ENCODE measurements around the gene HIRA. TPM values are rescaled to one million over a fixed set of nuclear protein-coding genes. Genes with fewer than 3 reads are reported as not detected.
"Not testable (repeated sequence)": the region's sequence is repeated elsewhere in the genome, so short reads cannot be mapped to it uniquely, and the experiment has no call there.

HIRA gene
- total RNA-seq, 2 donors from 2014 or later = 15.3 to 21.8 TPM

GRCh38 chr22:19448739-19449421, 17.3 kb upstream of the HIRA start:
- H3K27ac ChIP-seq = peak overlapping the region in 1 of 2 donors; percentile 94
- H3K4me3 ChIP-seq = peak overlapping the region in 1 of 2 donors; percentile 71
- intact Hi-C loops (cut with DNase I) = loop anchor here (10.0 kb wide), 1 partner anchor 154 kb away; the partner anchor contains the start of gene CLTCL1
- no peaks in the 10 kb centered on the region for H3K36me3 ChIP-seq
- no peak for DNase-seq (ENCODE audit: low spot score)
- H3K9me3 ChIP-seq = no peaks in the 10 kb centered on the region
- TF ChIP-seq POLR2AphosphoS5 (IDR thresholded peaks at IDR 0.05) = no peak
- no peak for TF ChIP-seq POLR2A (IDR thresholded peaks at IDR 0.05)
- TF ChIP-seq, protein P1, sequence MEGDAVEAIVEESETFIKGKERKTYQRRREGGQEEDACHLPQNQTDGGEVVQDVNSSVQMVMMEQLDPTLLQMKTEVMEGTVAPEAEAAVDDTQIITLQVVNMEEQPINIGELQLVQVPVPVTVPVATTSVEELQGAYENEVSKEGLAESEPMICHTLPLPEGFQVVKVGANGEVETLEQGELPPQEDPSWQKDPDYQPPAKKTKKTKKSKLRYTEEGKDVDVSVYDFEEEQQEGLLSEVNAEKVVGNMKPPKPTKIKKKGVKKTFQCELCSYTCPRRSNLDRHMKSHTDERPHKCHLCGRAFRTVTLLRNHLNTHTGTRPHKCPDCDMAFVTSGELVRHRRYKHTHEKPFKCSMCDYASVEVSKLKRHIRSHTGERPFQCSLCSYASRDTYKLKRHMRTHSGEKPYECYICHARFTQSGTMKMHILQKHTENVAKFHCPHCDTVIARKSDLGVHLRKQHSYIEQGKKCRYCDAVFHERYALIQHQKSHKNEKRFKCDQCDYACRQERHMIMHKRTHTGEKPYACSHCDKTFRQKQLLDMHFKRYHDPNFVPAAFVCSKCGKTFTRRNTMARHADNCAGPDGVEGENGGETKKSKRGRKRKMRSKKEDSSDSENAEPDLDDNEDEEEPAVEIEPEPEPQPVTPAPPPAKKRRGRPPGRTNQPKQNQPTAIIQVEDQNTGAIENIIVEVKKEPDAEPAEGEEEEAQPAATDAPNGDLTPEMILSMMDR (IDR thresholded peaks at IDR 0.05) = no peak
- WGBS = 69% methylated on average over 5 of the region's 5 CpGs
- peaks cover 3% of the 10 kb centered on the region for H3K4me1 ChIP-seq (replicated peaks)
- H3K27me3 ChIP-seq (replicated peaks; ENCODE audit: insufficient read depth) = no peaks in the 10 kb centered on the region

GRCh38 chr22:19448076-19448607, 16.6 kb upstream of the HIRA start:
- TF ChIP-seq POLR2AphosphoS5 (IDR thresholded peaks at IDR 0.05) (no peak), POLR2A (IDR thresholded peaks at IDR 0.05) (no peak)
- TF ChIP-seq, protein P1 (IDR thresholded peaks at IDR 0.05) = no peak
- H3K4me1 ChIP-seq (replicated peaks) = peaks cover 3% of the 10 kb centered on the region
- intact Hi-C loops (cut with DNase I) = loop anchor here (10.0 kb wide), 1 partner anchor 153 kb away; the partner anchor contains the start of gene CLTCL1

GRCh38 chr22:19447330-19448075, 16.0 kb upstream of the HIRA start, which contains the start of gene C22orf39:
Gene C22orf39 (minus strand): TSS chr22:19447711. CDS start chr22:19447688, 23 bp downstream.
- Histone ChIP-seq H3K4me1 (replicated peaks) (peaks cover 3% of the 10 kb centered on the region), H3K27me3 (replicated peaks; ENCODE audit: insufficient read depth) (no peaks in the 10 kb centered on the region), H3K36me3 (no peaks in the 10 kb centered on the region), H3K27ac (peak within 1 kb of the TSS; percentile 93 to 94), H3K9me3 (no peaks in the 10 kb centered on the region), H3K4me3 (peak within 1 kb of the TSS; percentile 71 to 91)
- WGBS = under 1% methylated on average over 77 of the region's 92 CpGs
- intact Hi-C loops (cut with DNase I) = loop anchor here (10.0 kb wide), 1 partner anchor 153 kb away; the partner anchor contains the start of gene CLTCL1
- TF ChIP-seq POLR2AphosphoS5 (IDR thresholded peaks at IDR 0.05) = peak; percentile 92
- peak; percentile 76 for TF ChIP-seq POLR2A (IDR thresholded peaks at IDR 0.05)
- TF ChIP-seq, protein P1 (IDR thresholded peaks at IDR 0.05) = no peak
- peak; percentile 93 for DNase-seq (ENCODE audit: low spot score)

More at GRCh38 chr22:19448076-19448607, 16.6 kb upstream of the HIRA start:
- Histone ChIP-seq H3K27me3 (replicated peaks; ENCODE audit: insufficient read depth) (no peaks in the 10 kb centered on the region), H3K27ac (peak overlapping the region; percentile 93 to 94), H3K9me3 (no peaks in the 10 kb centered on the region), H3K4me3 (peak overlapping the region; percentile 71 to 91), H3K36me3 (no peaks in the 10 kb centered on the region)
- WGBS = 9% methylated on average over 14 of the region's 14 CpGs
- peak; percentile 10 for DNase-seq (ENCODE audit: low spot score)

DNA sequence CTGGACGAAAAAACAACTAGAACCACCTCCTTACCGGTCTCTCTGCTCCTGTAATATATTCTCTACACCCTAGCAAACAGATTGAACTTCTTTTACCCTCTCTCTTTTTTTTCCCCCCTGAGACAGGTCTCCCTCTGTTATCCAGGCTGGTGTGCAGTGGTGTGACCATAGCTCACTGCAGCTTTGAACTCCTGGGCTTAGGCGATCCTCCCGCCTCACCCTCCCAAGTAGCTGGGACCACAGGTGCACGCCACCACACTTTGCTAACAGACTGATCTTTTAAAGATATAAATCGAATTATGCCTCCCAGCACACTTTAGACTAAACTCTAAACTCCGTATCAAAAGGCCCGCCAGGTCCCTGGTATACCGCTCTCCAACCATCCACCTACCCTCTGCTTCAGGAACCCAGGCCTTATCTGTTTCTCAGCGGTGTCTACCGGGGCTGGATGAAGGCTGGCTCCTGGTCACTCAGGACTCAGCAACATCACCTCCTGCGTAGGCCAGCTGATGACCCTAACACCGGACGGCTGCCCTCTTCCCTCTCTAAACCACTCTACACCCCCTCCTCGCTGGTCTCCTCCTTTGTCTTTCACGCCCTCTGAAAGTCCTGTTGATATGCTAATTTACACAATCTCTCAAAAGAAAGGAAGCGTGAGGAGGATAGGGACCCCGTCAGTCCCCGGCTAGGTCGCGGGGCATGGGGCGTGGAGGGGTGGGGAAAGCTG, 15.2 kb upstream of the HIRA start:
- DNase-seq (ENCODE audit: low spot score) = no peak
- no peaks in the 10 kb centered on the region for H3K9me3 ChIP-seq
- intact Hi-C loops (cut with DNase I) = loop anchor here (10.0 kb wide), 1 partner anchor 152 kb away; the partner anchor contains the start of gene CLTCL1
- H3K36me3 ChIP-seq = no peaks in the 10 kb centered on the region
- peak overlapping the region; percentile 93 to 94 for H3K27ac ChIP-seq
- WGBS = 20% methylated on average over 22 of the region's 22 CpGs
- TF ChIP-seq POLR2AphosphoS5 (IDR thresholded peaks at IDR 0.05) (no peak), POLR2A (IDR thresholded peaks at IDR 0.05) (no peak)
- TF ChIP-seq, protein P1 (IDR thresholded peaks at IDR 0.05) = no peak
- H3K4me3 ChIP-seq = peak overlapping the region; percentile 71 to 91
- H3K27me3 ChIP-seq (replicated peaks; ENCODE audit: insufficient read depth) = no peaks in the 10 kb centered on the region
- H3K4me1 ChIP-seq (replicated peaks) = peaks cover 3% of the 10 kb centered on the region

- not testable (repeated sequence) for H3K36me3 ChIP-seq; H3K4me3 ChIP-seq; H3K27ac ChIP-seq; H3K27me3 ChIP-seq (replicated peaks; ENCODE audit: insufficient read depth); DNase-seq (ENCODE audit: low spot score); H3K4me1 ChIP-seq (replicated peaks); H3K9me3 ChIP-seq
- WGBS = 92% methylated on average over 9 of the region's 9 CpGs
- intact Hi-C loops (cut with DNase I) = loop anchor here (10.0 kb wide), 1 partner anchor 151 kb away; the partner anchor contains the start of gene CLTCL1
Observed at GRCh38 chr22:19445279-19445982, 13.9 kb upstream of the HIRA start.

Measured in prostate gland (tissue), 2 donors.